Memory B cell (primary cell): ENCODE measurements around the gene CST2.
"Not testable (repeated sequence)": the region's sequence is repeated elsewhere in the genome, so short reads cannot be mapped to it uniquely, and the experiment has no call there.

ENCODE experiments used
- ATAC-seq: fragments of 150-1000 bp; cut with Tn5 transposase; 2 replicates; pipeline ENCODE4 v1.10.0; 2021; ENCODE audit warnings: low read depth, mild to moderate bottlenecking, moderate library complexity
- DNase-seq, 2 donors: peaks; one replicate each; pipeline ENCODE4 v3.0.0; 2022; ENCODE audit warnings: low spot score in 2 of 2
- H3K27ac Mint-ChIP-seq: one replicate; pipeline ENCODE4 v1.8.0; 2022; ENCODE audit warnings: mild to moderate bottlenecking, moderate library complexity, mixed read lengths
- H3K27me3 Mint-ChIP-seq: one replicate; pipeline ENCODE4 v1.8.0; 2022; ENCODE audit warnings: mixed read lengths
- H3K36me3 Mint-ChIP-seq: one replicate; pipeline ENCODE4 v1.8.0; 2022; ENCODE audit warnings: mild to moderate bottlenecking, mixed read lengths
- H3K4me1 Mint-ChIP-seq: one replicate; pipeline ENCODE4 v1.8.0; 2022; ENCODE audit warnings: mixed read lengths
- H3K4me3 Mint-ChIP-seq: one replicate; pipeline ENCODE4 v1.8.0; 2022; ENCODE audit warnings: mild to moderate bottlenecking, moderate library complexity, mixed read lengths
- H3K9me3 Mint-ChIP-seq: one replicate; pipeline ENCODE4 v1.8.0; 2022; ENCODE audit warnings: mixed read lengths

CST2 gene

GRCh38 chr20:23826541-23827021 is at the start of gene CST2:
Gene CST2, minus strand, starts transcription at chr20:23826729. Its CDS starts 69 bp downstream, at chr20:23826660.
- ATAC-seq (no peak), DNase-seq (no peak)
- no peak within 1 kb of the TSS for H3K27ac Mint-ChIP-seq
- no peaks in the 10 kb centered on the region for H3K4me1 Mint-ChIP-seq
- no peaks in the 10 kb centered on the region for H3K9me3 Mint-ChIP-seq
- no peak within 1 kb of the TSS for H3K4me3 Mint-ChIP-seq
- H3K27me3 Mint-ChIP-seq, result peaks cover 6% of the 10 kb centered on the region
- H3K36me3 Mint-ChIP-seq, result no peaks in the 10 kb centered on the region

- Mint-ChIP-seq H3K27ac (no peak overlapping the region), H3K27me3 (peaks cover 9% of the 10 kb centered on the region), H3K9me3 (no peaks in the 10 kb centered on the region), H3K4me3 (no peak overlapping the region), H3K4me1 (peaks cover 3% of the 10 kb centered on the region), H3K36me3 (no peaks in the 10 kb centered on the region)
- no peak for ATAC-seq
- no peak for DNase-seq
These were observed 49.2 kb upstream of the CST2 start for GRCh38 chr20:23875606-23876237.

GRCh38 chr20:23874747-23875146 is 48.2 kb upstream of the CST2 start:
- no peaks in the 10 kb centered on the region for H3K36me3 Mint-ChIP-seq
- peaks cover 3% of the 10 kb centered on the region for H3K4me1 Mint-ChIP-seq
- no peak overlapping the region for H3K27ac Mint-ChIP-seq
- ATAC-seq (peak; percentile 26), DNase-seq (no peak)
- peaks cover 11% of the 10 kb centered on the region for H3K27me3 Mint-ChIP-seq
- H3K4me3 Mint-ChIP-seq, result no peak overlapping the region
- no peaks in the 10 kb centered on the region for H3K9me3 Mint-ChIP-seq

- ATAC-seq (no peak), DNase-seq (no peak)
- H3K27ac Mint-ChIP-seq, result no peak overlapping the region
- no peaks in the 10 kb centered on the region for H3K9me3 Mint-ChIP-seq
- no peak overlapping the region for H3K4me3 Mint-ChIP-seq
- H3K27me3 Mint-ChIP-seq, result peaks cover 13% of the 10 kb centered on the region
- H3K36me3 Mint-ChIP-seq, result no peaks in the 10 kb centered on the region
- H3K4me1 Mint-ChIP-seq, result peaks cover 3% of the 10 kb centered on the region
These were observed 47.0 kb upstream of the CST2 start for GRCh38 chr20:23873370-23874015.

- Mint-ChIP-seq H3K27me3 (peaks cover 14% of the 10 kb centered on the region), H3K4me1 (peaks cover 3% of the 10 kb centered on the region), H3K4me3 (no peak overlapping the region), H3K27ac (no peak overlapping the region), H3K36me3 (no peaks in the 10 kb centered on the region), H3K9me3 (no peaks in the 10 kb centered on the region)
- no peak for DNase-seq
- ATAC-seq, result no peak
These were observed 45.5 kb upstream of the CST2 start for GRCh38 chr20:23872065-23872464.

- H3K27ac Mint-ChIP-seq, result no peak overlapping the region
- no peak overlapping the region for H3K4me3 Mint-ChIP-seq
- H3K9me3 Mint-ChIP-seq, result no peaks in the 10 kb centered on the region
- H3K4me1 Mint-ChIP-seq, result peaks cover 3% of the 10 kb centered on the region
- no peaks in the 10 kb centered on the region for H3K36me3 Mint-ChIP-seq
- DNase-seq (no peak), ATAC-seq (no peak)
- H3K27me3 Mint-ChIP-seq, result peaks cover 11% of the 10 kb centered on the region
These were observed 43.9 kb upstream of the CST2 start for GRCh38 chr20:23870461-23870860.

- no peak for DNase-seq
- Mint-ChIP-seq H3K27ac (no peak overlapping the region), H3K9me3 (no peaks in the 10 kb centered on the region), H3K4me3 (no peak overlapping the region), H3K27me3 (peaks cover 8% of the 10 kb centered on the region), H3K4me1 (no peaks in the 10 kb centered on the region), H3K36me3 (no peaks in the 10 kb centered on the region)
- ATAC-seq, result no peak
These were observed 43.0 kb upstream of the CST2 start for GRCh38 chr20:23869520-23869919.

- H3K9me3 Mint-ChIP-seq, result no peaks in the 10 kb centered on the region
- H3K36me3 Mint-ChIP-seq, result no peaks in the 10 kb centered on the region
- H3K27ac Mint-ChIP-seq, result no peak overlapping the region
- H3K27me3 Mint-ChIP-seq, result peaks cover 8% of the 10 kb centered on the region
- no peak overlapping the region for H3K4me3 Mint-ChIP-seq
- ATAC-seq, result no peak
- no peaks in the 10 kb centered on the region for H3K4me1 Mint-ChIP-seq
- no peak for DNase-seq
These were observed 41.8 kb upstream of the CST2 start for GRCh38 chr20:23868321-23868720.

- no peak overlapping the region for H3K4me3 Mint-ChIP-seq
These were observed 40.7 kb upstream of the CST2 start for GRCh38 chr20:23867152-23867776.

GRCh38 chr20:23860771-23861170 is 34.2 kb upstream of the CST2 start:
- not testable (repeated sequence) for H3K27ac Mint-ChIP-seq, H3K27me3 Mint-ChIP-seq, H3K4me1 Mint-ChIP-seq, ATAC-seq, H3K4me3 Mint-ChIP-seq, H3K9me3 Mint-ChIP-seq, H3K36me3 Mint-ChIP-seq, DNase-seq

More at GRCh38 chr20:23867152-23867776, 40.7 kb upstream of the CST2 start:
- H3K27me3 Mint-ChIP-seq, result peaks cover 8% of the 10 kb centered on the region
- H3K9me3 Mint-ChIP-seq, result peaks cover 4% of the 10 kb centered on the region
- ATAC-seq (no peak), DNase-seq (no peak)
- H3K36me3 Mint-ChIP-seq, result no peaks in the 10 kb centered on the region
- no peaks in the 10 kb centered on the region for H3K4me1 Mint-ChIP-seq
- H3K27ac Mint-ChIP-seq, result no peak overlapping the region

GRCh38 chr20:23857962-23858595 is 31.6 kb upstream of the CST2 start:
- Mint-ChIP-seq H3K4me3 (no peak overlapping the region), H3K36me3 (no peaks in the 10 kb centered on the region), H3K27me3 (no peaks in the 10 kb centered on the region), H3K27ac (no peak overlapping the region), H3K9me3 (peaks cover 6% of the 10 kb centered on the region), H3K4me1 (no peaks in the 10 kb centered on the region)
- DNase-seq (no peak), ATAC-seq (no peak)

- H3K4me1 Mint-ChIP-seq, result no peaks in the 10 kb centered on the region
- no peak overlapping the region for H3K27ac Mint-ChIP-seq
- DNase-seq (no peak), ATAC-seq (no peak)
- no peaks in the 10 kb centered on the region for H3K27me3 Mint-ChIP-seq
- H3K36me3 Mint-ChIP-seq, result no peaks in the 10 kb centered on the region
- no peak overlapping the region for H3K4me3 Mint-ChIP-seq
- H3K9me3 Mint-ChIP-seq, result no peaks in the 10 kb centered on the region
These were observed 30.2 kb upstream of the CST2 start for GRCh38 chr20:23856736-23857135.

GRCh38 chr20:23856226-23856625 is 29.7 kb upstream of the CST2 start:
- no peak overlapping the region for H3K27ac Mint-ChIP-seq

GRCh38 chr20:23841693-23842092 is 15.2 kb upstream of the CST2 start:
- no peak overlapping the region for H3K4me3 Mint-ChIP-seq
- peaks cover 9% of the 10 kb centered on the region for H3K9me3 Mint-ChIP-seq
- no peaks in the 10 kb centered on the region for H3K4me1 Mint-ChIP-seq
- DNase-seq (no peak), ATAC-seq (no peak)
- H3K27ac Mint-ChIP-seq, result no peak overlapping the region
- no peaks in the 10 kb centered on the region for H3K27me3 Mint-ChIP-seq
- H3K36me3 Mint-ChIP-seq, result no peaks in the 10 kb centered on the region

More at GRCh38 chr20:23856226-23856625, 29.7 kb upstream of the CST2 start:
- Mint-ChIP-seq H3K27me3 (no peaks in the 10 kb centered on the region), H3K4me1 (no peaks in the 10 kb centered on the region), H3K9me3 (no peaks in the 10 kb centered on the region), H3K4me3 (no peak overlapping the region), H3K36me3 (no peaks in the 10 kb centered on the region)
- DNase-seq (no peak), ATAC-seq (no peak)
